NT2/D1 (cell line): ENCODE measurements around the gene ADGRL3.

ENCODE experiments used
- SUZ12 ChIP-seq: IDR thresholded peaks from 2 replicates; pipeline ENCODE4 v1.6.1; 2011; ENCODE audit not compliant: insufficient read length, insufficient read depth; ENCODE audit errors: extremely low read depth
- YY1 ChIP-seq: IDR thresholded peaks from 2 replicates; pipeline ENCODE4 v1.6.1; 2011; ENCODE audit not compliant: insufficient read length, insufficient read depth
- ZNF274 ChIP-seq: IDR thresholded peaks from 2 replicates; pipeline ENCODE4 v1.6.1; 2011; ENCODE audit warnings: mild to moderate bottlenecking, low read depth, low read length

GRCh38 chr4:61335241-61335763 lies 135.2 kb downstream of the ADGRL3 start:
- TF ChIP-seq SUZ12 (no peak), ZNF274 (no peak), YY1 (no peak)
